Mesodermal cell (in vitro differentiated cells): ENCODE results near the gene ATG16L1.

Experiments
- H3K27ac ChIP-seq: 2 replicates; pipeline ENCODE4 v1.7.0; 2013; ENCODE audit warnings: mild to moderate bottlenecking, low read depth, low read length, moderate library complexity; ENCODE audit not compliant: severe bottlenecking
- H3K36me3 ChIP-seq: 2 replicates; pipeline ENCODE4 v1.7.1; 2013; ENCODE audit warnings: mild to moderate bottlenecking, low read length, moderate library complexity; ENCODE audit not compliant: control insufficient read depth, insufficient read depth
- H3K4me1 ChIP-seq: one replicate; pipeline ENCODE4 v1.7.1; 2013; ENCODE audit warnings: mild to moderate bottlenecking, low read length; ENCODE audit not compliant: insufficient read depth, control insufficient read depth, poor library complexity, severe bottlenecking
- H3K4me3 ChIP-seq: 2 replicates; pipeline ENCODE4 v1.7.0; 2013; ENCODE audit warnings: low read length, control low read depth, mild to moderate bottlenecking; ENCODE audit not compliant: insufficient read depth, poor library complexity, severe bottlenecking; ENCODE audit errors: extremely low read depth
- H3K9me3 ChIP-seq: 2 replicates; pipeline ENCODE4 v1.7.1; 2013; ENCODE audit warnings: mild to moderate bottlenecking, low read length, moderate library complexity; ENCODE audit not compliant: control insufficient read depth
- WGBS, 2 experiments: methylation state at CpG; one replicate each; pipeline ENCODE4 v1.1.5; 2013; ENCODE audit warnings: missing lambda C conversion rate in 2 of 2; ENCODE audit not compliant: insufficient coverage in 2 of 2; 5-methylcytosine and 5-hydroxymethylcytosine counted together

The ATG16L1 gene

GRCh38 chr2:233228376-233228775, 23.1 kb upstream of the ATG16L1 start:
- Histone ChIP-seq H3K4me1 (no peaks in the 10 kb centered on the region), H3K36me3 (no peaks in the 10 kb centered on the region), H3K27ac (no peak overlapping the region), H3K4me3 (no peak overlapping the region), H3K9me3 (no peaks in the 10 kb centered on the region)
- WGBS, 2 experiments: 88 to 100% methylated on average over 1 of the region's 3 CpGs

GRCh38 chr2:233233618-233234230, 17.7 kb upstream of the ATG16L1 start:
- WGBS, 2 experiments: 77 to 86% methylated on average over 3 to 4 of the region's 4 CpGs
- Histone ChIP-seq H3K36me3 (no peaks in the 10 kb centered on the region), H3K27ac (no peak overlapping the region), H3K4me1 (no peaks in the 10 kb centered on the region), H3K4me3 (no peak overlapping the region), H3K9me3 (no peaks in the 10 kb centered on the region)

- Histone ChIP-seq H3K36me3 (no peaks in the 10 kb centered on the region), H3K4me3 (no peak overlapping the region), H3K9me3 (no peaks in the 10 kb centered on the region), H3K4me1 (no peaks in the 10 kb centered on the region), H3K27ac (no peak overlapping the region)
- 75 to 100% methylated on average over 1 of the region's 2 CpGs for WGBS, 2 experiments
These were observed 17.2 kb upstream of the ATG16L1 start for GRCh38 chr2:233234264-233234663.

GRCh38 chr2:233234996-233235395, 16.5 kb upstream of the ATG16L1 start:
- Histone ChIP-seq H3K27ac (no peak overlapping the region), H3K36me3 (no peaks in the 10 kb centered on the region), H3K4me1 (no peaks in the 10 kb centered on the region), H3K9me3 (no peaks in the 10 kb centered on the region), H3K4me3 (no peak overlapping the region)
- WGBS, 2 experiments: 100% methylated on average over 1 to 2 of the region's 3 CpGs

GRCh38 chr2:233235977-233236376, 15.5 kb upstream of the ATG16L1 start:
- Histone ChIP-seq H3K36me3 (no peaks in the 10 kb centered on the region), H3K4me1 (no peaks in the 10 kb centered on the region), H3K27ac (no peak overlapping the region), H3K4me3 (no peak overlapping the region), H3K9me3 (no peaks in the 10 kb centered on the region)
- 71 to 75% methylated on average over 2 to 7 of the region's 9 CpGs for WGBS, 2 experiments

- 81 to 85% methylated on average over 3 to 4 of the region's 7 CpGs for WGBS, 2 experiments
- Histone ChIP-seq H3K36me3 (no peaks in the 10 kb centered on the region), H3K4me3 (no peak overlapping the region), H3K4me1 (no peaks in the 10 kb centered on the region), H3K27ac (no peak overlapping the region), H3K9me3 (no peaks in the 10 kb centered on the region)
These were observed 14.5 kb upstream of the ATG16L1 start for GRCh38 chr2:233236820-233237589.

GRCh38 chr2:233240897-233241296, 10.6 kb upstream of the ATG16L1 start:
- Histone ChIP-seq H3K9me3 (no peaks in the 10 kb centered on the region), H3K36me3 (no peaks in the 10 kb centered on the region), H3K4me3 (no peak overlapping the region), H3K4me1 (no peaks in the 10 kb centered on the region), H3K27ac (no peak overlapping the region)
- 100% methylated on average over 1 to 2 of the region's 2 CpGs for WGBS, 2 experiments

- 95 to 100% methylated on average over 2 of the region's 3 CpGs for WGBS, 2 experiments
- H3K4me1 ChIP-seq: no peaks in the 10 kb centered on the region
- H3K9me3 ChIP-seq: no peaks in the 10 kb centered on the region
- H3K36me3 ChIP-seq: no peaks in the 10 kb centered on the region
- H3K27ac ChIP-seq: no peak overlapping the region
- no peak overlapping the region for H3K4me3 ChIP-seq
These were observed 9.7 kb upstream of the ATG16L1 start for GRCh38 chr2:233241803-233242202.

- H3K36me3 ChIP-seq: no peaks in the 10 kb centered on the region
- no peaks in the 10 kb centered on the region for H3K4me1 ChIP-seq
- WGBS, 2 experiments: 87 to 94% methylated on average over 8 to 11 of the region's 14 CpGs
- H3K9me3 ChIP-seq: no peaks in the 10 kb centered on the region
- H3K27ac ChIP-seq: no peak overlapping the region
- no peak overlapping the region for H3K4me3 ChIP-seq
These were observed 9.1 kb upstream of the ATG16L1 start for GRCh38 chr2:233242231-233242927.

- H3K4me1 ChIP-seq: no peaks in the 10 kb centered on the region
- H3K9me3 ChIP-seq: no peaks in the 10 kb centered on the region
- no peaks in the 10 kb centered on the region for H3K36me3 ChIP-seq
- H3K27ac ChIP-seq: no peak overlapping the region
- WGBS, 2 experiments: 80 to 90% methylated on average over 2 to 3 of the region's 4 CpGs
- no peak overlapping the region for H3K4me3 ChIP-seq
These were observed 8.1 kb upstream of the ATG16L1 start for GRCh38 chr2:233243348-233243747.
